Amniotic epithelial cell (primary cell): ENCODE results near the gene ANKRD50.
A peak's percentile ranks its signal among the peaks of the same experiment; 100 is the strongest.

Experiments used
- DNase-seq: peaks from one replicate; pipeline ENCODE4 v3.0.0-alpha.2; 2010; ENCODE audit warnings: low read depth

The ANKRD50 gene

DNA sequence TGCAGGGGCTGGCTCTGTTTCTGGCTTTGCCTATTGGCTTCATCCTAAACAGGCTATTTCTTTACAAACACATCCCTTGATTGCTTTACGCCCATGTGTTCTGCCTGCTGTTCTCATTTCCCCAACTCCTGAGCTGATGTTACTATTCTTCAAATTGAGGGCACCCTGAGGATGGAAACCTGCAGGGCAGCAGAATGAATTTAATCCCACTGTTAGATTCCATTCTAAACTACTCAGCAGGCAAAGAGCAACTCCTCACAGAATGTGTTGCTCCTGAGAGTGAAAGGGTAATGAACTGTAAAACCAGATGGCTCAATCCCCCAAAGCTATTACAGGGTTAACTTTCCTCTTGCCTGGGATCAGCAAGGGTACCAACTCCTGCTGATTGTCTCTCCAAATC lies 75.7 kb downstream of the ANKRD50 start:
- DNase-seq: no peak

- no peak for DNase-seq
Observed at GRCh38 chr4:124635331-124635730, 77.2 kb downstream of the ANKRD50 start.

GRCh38 chr4:124633285-124633941 lies 79.1 kb downstream of the ANKRD50 start:
- no peak for DNase-seq

DNA sequence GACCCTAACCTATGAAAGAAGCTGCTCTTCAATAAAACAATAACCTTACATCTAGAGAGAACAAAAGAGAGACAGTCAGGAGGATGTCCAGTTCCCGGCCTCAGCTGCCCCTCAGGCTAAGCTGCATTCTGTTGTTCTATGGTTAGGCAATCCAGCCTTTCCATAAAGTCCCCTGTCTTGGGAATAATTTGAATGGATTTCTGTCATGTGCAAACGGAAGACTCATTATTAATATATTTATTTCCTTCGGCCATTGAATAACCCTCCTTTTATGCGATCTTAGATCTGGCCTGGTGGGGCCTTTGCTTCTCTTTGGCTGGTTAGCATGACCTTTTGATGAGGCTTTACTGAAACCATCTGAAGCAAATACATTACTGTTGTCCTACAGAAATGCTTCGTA lies 80.1 kb downstream of the ANKRD50 start:
- no peak for DNase-seq

- DNase-seq: peak; percentile 98
Observed at GRCh38 chr4:124631760-124632159, 80.8 kb downstream of the ANKRD50 start.

DNA sequence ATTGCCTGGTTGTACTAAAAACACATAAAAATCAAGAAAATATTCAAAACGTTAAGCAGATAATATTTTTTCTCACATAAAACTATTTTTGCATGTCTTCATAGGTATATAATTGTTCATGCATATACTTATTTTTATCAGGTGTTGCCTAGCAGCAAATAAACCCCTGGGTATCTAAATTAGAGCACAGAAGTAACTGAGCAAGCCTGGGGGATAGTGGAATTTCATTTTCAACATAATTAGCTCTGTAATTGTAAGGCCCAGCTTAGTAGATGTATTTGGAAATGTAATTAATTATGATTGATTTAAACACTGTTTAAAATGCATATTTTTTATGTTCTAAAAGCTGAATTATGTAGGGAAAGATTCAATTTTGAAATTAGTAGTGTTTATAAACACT lies 82.9 kb downstream of the ANKRD50 start:
- DNase-seq: no peak
